Measurements from ENCODE around the gene DKKL1. TPM values are rescaled to one million over a fixed set of nuclear protein-coding genes. Genes with fewer than 3 reads are reported as not detected.

DKKL1 gene
- polyA plus RNA-seq, 2 of the 4 experiments (the other 2 are of a cell fraction) = 0.37 to 0.53 TPM

- no peak for TF ChIP-seq ATOH8 (CRISPR knock-in tag; IDR thresholded peaks at IDR 0.05; ENCODE audit: low read depth)
- no peak for TF ChIP-seq NFE2L2 (conservative IDR thresholded peaks at IDR 0.05; ENCODE audit: low read length)
- no peak for TF ChIP-seq HMGXB4 (CRISPR knock-in tag; IDR thresholded peaks at IDR 0.05; ENCODE audit: borderline replicate concordance)
- TF ChIP-seq KDM5A (IDR thresholded peaks at IDR 0.05) = no peak
- TF ChIP-seq POLR2A (IDR thresholded peaks at IDR 0.05; ENCODE audit: low read length) = no peak
- TF ChIP-seq HOXB5 (CRISPR knock-in tag; IDR thresholded peaks at IDR 0.05) = no peak
- TF ChIP-seq USF2 (IDR thresholded peaks at IDR 0.05) = no peak
- no peak for TF ChIP-seq KDM1A (IDR thresholded peaks at IDR 0.05; ENCODE audit: low read depth)
- no peak for TF ChIP-seq ZSCAN20 (CRISPR knock-in tag; IDR thresholded peaks at IDR 0.05)
- no peak for TF ChIP-seq RFX5 (IDR thresholded peaks at IDR 0.05)
- no peak for TF ChIP-seq E2F6 (IDR thresholded peaks at IDR 0.05; ENCODE audit: borderline replicate concordance, low read depth)
- TF ChIP-seq BCL3 (IDR thresholded peaks at IDR 0.05) = no peak
- TF ChIP-seq MAX (IDR thresholded peaks at IDR 0.05) = no peak
- no peak for TF ChIP-seq POLR2AphosphoS2 (conservative IDR thresholded peaks at IDR 0.05; ENCODE audit: low read length)
- TF ChIP-seq PBX3 (IDR thresholded peaks at IDR 0.05) = no peak
- no peak for TF ChIP-seq FOSL2 (IDR thresholded peaks at IDR 0.05)
- no peak for TF ChIP-seq FOSL2 (CRISPR knock-in tag; IDR thresholded peaks at IDR 0.05)
- TF ChIP-seq RARB (CRISPR knock-in tag; IDR thresholded peaks at IDR 0.05) = no peak
- TF ChIP-seq TP53 (CRISPR knock-in tag; IDR thresholded peaks at IDR 0.05) = no peak
- TF ChIP-seq EHMT2 (IDR thresholded peaks at IDR 0.05; ENCODE audit: low read depth) = no peak
- TF ChIP-seq ZC3H11A (IDR thresholded peaks at IDR 0.05) = no peak
- ChIA-PET CTCF (interaction anchor here (0.6 to 6.8 kb wide), 9 partner anchors 8 to 393 kb away, joined by 3 to 58 read pairs (median 3); partner anchors contain the start of gene GFY), POLR2A (interaction anchor here (1.3 to 1.4 kb wide), 2 partner anchors 10 to 42 kb away, joined by 3 to 4 read pairs; no protein-coding TSS in a partner anchor)
- WGBS (ENCODE audit: missing lambda C conversion rate) = 49% methylated on average over 3 of the region's 3 CpGs
- Histone ChIP-seq H3K27ac (no peak overlapping the region), H3K9me3 (no peaks in the 10 kb centered on the region), H3K4me2 (no peak overlapping the region), H3K4me3 (no peak overlapping the region), H3K4me1 (no peaks in the 10 kb centered on the region)
- DNase-seq (ENCODE audit: low read depth in 1 of 2, low spot score in 1 of 2) (no peak), FAIRE-seq (no peak), ATAC-seq (no peak)
These were observed 48.1 kb downstream of the DKKL1 start for GRCh38 chr19:49411681-49412326.

Measured in A549 (cell line).